ENCODE data around the gene TPBG.
A peak's percentile ranks its signal among the peaks of the same experiment; 100 is the strongest.

Gene TPBG, protein sequence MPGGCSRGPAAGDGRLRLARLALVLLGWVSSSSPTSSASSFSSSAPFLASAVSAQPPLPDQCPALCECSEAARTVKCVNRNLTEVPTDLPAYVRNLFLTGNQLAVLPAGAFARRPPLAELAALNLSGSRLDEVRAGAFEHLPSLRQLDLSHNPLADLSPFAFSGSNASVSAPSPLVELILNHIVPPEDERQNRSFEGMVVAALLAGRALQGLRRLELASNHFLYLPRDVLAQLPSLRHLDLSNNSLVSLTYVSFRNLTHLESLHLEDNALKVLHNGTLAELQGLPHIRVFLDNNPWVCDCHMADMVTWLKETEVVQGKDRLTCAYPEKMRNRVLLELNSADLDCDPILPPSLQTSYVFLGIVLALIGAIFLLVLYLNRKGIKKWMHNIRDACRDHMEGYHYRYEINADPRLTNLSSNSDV

GRCh38 chr6:82363428-82364086 is at the start of gene TPBG:
Gene TPBG, plus strand, starts transcription at chr6:82363817. Its CDS starts 1,145 bp downstream, at chr6:82364962.
- DNase-seq, result peak in 1 of 2 experiments; percentile 4

DNA sequence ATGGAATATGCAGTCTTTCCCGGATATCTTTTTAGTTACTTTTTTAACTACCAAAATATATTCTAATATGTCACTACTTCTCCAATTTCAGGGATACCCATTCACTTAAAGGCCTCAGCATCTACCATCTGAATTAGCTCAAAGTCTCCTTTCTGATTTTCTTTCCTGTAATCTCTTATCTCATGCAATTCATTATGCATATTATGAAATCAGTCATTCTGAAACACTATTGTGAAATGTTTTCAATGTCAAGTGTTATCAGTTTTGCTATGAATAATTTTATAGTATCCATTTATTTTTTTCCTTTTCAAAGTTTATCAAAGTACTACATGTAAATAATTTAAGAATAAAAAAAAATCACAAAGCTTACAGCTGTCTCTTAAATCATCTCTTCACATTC is 41.2 kb upstream of the TPBG start:
- DNase-seq, result no peak

DNA sequence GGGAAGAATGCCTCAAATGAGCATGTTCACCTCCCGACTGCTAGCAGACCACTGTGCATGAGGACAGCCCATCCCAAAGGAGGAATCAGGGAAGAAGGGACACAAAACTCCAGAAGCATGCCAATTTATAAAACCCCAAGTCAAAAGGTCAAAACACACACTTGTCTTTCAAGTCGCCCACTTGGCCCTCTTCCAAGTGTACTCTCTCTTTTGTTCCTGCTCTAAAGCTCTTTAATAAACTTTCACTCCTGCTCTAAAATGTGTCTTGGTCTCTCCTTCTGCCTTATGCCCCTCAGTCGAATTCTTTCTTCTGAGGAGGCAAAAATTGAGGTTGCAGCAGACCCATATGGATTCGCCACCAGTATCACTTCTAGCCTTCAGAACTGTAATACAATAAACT is 33.9 kb upstream of the TPBG start:
- DNase-seq, result no peak

GRCh38 chr6:82330171-82330804 is 33.3 kb upstream of the TPBG start:
- DNase-seq, result no peak

DNA sequence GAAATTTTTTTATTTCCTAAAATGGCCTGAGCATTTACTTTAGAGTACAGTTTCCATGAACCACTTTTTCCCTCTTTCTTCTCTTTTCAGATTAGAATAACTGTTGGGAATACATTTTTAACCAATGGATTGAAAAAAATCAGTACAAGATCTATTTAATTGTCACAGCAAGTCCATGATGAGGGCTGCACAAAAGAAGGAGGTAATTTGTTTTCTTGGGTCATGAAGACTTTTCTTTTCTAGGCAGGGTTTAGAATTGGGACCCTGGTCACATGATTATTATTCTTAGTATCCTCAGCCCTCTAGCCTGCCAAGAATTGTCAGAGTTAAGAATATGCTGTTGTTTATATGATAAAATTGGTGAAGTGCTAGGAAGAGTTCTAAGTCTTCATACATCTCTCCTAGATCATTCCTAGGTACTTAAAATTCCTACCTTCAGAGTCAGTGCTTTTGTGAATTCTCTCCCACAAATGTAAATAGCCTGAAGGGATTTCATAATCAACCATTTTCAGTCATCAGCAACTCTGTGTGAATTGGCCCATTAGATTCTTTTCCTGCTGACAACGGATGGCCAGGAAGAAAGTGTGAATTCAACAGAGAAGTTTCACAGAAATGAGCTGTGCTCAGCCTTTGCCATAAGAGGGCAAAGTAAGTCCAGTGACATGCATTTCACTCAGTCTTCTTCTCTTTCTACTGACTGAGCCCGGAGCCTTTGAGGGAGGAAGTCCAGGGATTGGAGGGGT is 32.4 kb upstream of the TPBG start:
- DNase-seq, result no peak

DNA sequence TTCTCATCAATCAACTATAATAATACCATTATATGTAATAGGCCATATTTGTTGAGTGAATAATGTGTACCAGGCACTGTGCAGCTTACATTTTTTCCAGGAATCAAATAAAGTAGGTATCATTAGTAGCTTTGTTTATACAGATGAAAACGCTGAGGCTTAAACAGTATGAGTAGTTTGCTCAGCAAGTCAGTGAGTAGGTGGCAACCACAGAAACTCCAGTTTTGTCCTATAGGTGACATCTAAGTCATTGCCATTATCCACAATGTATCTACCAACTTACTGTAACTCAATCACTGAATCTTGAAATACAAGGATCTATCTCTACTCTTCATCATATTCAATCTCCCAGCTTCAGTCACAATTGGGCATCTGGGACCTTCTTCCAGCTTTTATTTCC is 29.8 kb upstream of the TPBG start:
- DNase-seq, result no peak

- no peak for DNase-seq
These were observed 25.8 kb upstream of the TPBG start for GRCh38 chr6:82337688-82338257.

GRCh38 chr6:82348130-82348529 is 15.5 kb upstream of the TPBG start:
- no peak for DNase-seq

- DNase-seq, result no peak
These were observed 9.8 kb upstream of the TPBG start for GRCh38 chr6:82353848-82354247.

- DNase-seq, result no peak
These were observed 3.1 kb upstream of the TPBG start for GRCh38 chr6:82360552-82360951.

GRCh38 chr6:82361631-82362030 is 2.0 kb upstream of the TPBG start:
- DNase-seq, result no peak

DNA sequence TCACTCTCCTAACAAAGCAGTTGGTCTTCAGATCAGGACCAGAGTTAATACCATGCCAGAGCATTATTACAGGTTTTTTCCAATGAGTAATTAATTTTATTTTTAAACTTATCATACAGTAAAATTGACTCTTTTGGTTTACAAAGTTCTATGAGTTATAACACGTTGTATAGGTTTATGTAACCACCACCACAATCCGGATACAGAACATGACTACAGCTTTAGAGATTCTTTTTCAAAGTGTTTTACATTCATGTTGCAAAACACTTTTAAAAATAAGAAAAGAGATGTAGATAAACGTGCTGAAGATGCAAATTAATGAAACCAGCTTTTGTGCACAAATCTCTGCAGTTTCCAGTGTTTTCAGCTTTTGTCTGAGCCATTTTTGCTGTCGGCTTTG is 1.5 kb upstream of the TPBG start:
- DNase-seq, result no peak

DNA sequence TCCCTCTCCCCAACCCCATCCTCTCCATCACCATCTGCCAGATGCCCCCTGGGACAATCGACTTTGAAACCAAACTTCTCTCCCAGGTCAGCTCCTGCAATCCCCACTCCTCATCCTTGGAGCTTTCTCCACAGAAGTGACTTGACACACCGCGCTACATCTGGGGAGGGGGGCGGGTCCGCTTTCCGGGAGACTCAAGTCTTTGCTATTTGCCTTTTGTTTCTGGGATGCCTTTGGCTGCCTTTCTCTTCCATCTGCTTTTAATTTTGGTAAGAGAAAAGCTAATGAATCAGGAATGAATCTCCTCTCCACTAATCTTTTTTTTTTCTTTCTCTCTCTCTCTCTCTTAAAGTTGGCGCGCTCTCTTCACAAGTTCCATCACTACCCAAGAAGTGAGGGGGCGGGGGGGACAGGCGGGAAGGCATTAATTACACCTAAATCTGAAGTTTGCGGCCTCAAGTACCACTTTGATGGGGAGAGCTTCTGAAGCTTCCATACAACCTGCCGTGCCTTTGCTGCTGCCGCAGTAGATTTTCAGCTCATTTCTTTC is 664 bp upstream of the TPBG start:
- DNase-seq, result no peak

GRCh38 chr6:82364087-82365015 is 734 bp downstream of the TPBG start:
- DNase-seq, result no peak

DNA sequence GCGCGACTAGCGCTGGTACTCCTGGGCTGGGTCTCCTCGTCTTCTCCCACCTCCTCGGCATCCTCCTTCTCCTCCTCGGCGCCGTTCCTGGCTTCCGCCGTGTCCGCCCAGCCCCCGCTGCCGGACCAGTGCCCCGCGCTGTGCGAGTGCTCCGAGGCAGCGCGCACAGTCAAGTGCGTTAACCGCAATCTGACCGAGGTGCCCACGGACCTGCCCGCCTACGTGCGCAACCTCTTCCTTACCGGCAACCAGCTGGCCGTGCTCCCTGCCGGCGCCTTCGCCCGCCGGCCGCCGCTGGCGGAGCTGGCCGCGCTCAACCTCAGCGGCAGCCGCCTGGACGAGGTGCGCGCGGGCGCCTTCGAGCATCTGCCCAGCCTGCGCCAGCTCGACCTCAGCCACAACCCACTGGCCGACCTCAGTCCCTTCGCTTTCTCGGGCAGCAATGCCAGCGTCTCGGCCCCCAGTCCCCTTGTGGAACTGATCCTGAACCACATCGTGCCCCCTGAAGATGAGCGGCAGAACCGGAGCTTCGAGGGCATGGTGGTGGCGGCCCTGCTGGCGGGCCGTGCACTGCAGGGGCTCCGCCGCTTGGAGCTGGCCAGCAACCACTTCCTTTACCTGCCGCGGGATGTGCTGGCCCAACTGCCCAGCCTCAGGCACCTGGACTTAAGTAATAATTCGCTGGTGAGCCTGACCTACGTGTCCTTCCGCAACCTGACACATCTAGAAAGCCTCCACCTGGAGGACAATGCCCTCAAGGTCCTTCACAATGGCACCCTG is 1.6 kb downstream of the TPBG start:
- no peak for DNase-seq

DNA sequence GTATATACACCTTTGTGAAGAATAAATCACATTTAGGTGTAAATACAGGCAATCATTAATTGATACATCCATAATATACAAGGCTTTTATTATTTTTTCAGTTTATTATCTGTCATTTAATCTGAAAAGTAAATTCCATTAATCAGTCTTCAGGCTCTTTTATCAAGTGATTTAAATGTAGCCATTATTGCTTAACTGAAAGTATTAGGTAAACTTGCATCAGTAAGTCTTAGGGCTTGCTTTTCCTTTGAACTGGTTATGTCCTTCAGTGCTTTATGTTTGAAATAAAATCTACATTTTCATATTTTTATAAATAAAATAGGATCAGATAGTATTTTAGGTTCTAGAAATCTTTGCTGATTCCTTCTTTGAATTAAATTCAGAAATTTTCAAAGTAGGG is 4.1 kb downstream of the TPBG start:
- no peak for DNase-seq

- no peak for DNase-seq
These were observed 7.2 kb downstream of the TPBG start for GRCh38 chr6:82370788-82371187.

GRCh38 chr6:82371799-82372546 is 8.4 kb downstream of the TPBG start:
- no peak for DNase-seq

- no peak for DNase-seq
These were observed 9.0 kb downstream of the TPBG start for GRCh38 chr6:82372656-82373055.

- DNase-seq, result no peak
These were observed 10.9 kb downstream of the TPBG start for GRCh38 chr6:82374516-82374915.

Measured in activated CD4-positive, alpha-beta T cell treated with anti-CD3 and anti-CD28 coated beads, Interleukin-2, amount 50 U/mL, for 4 hours (primary cell).